Measurements from ENCODE around the gene FAAP20. TPM values are rescaled to one million over a fixed set of nuclear protein-coding genes. Genes with fewer than 3 reads are reported as not detected.

FAAP20 gene
- total RNA-seq, 1 donor = 25.3 TPM

- Histone ChIP-seq H3K4me2 (ENCODE audit: insufficient read depth, low read length) (peak overlapping the region; percentile 36), H3K4me1 (ENCODE audit: insufficient read depth, low read length) (peaks cover 67% of the 10 kb centered on the region)
- peak; percentile 58 for DNase-seq (ENCODE audit: insufficient read length, low spot score, missing footprints)
These were observed 43.2 kb upstream of the FAAP20 start for GRCh38 chr1:2237773-2238172.

DNA sequence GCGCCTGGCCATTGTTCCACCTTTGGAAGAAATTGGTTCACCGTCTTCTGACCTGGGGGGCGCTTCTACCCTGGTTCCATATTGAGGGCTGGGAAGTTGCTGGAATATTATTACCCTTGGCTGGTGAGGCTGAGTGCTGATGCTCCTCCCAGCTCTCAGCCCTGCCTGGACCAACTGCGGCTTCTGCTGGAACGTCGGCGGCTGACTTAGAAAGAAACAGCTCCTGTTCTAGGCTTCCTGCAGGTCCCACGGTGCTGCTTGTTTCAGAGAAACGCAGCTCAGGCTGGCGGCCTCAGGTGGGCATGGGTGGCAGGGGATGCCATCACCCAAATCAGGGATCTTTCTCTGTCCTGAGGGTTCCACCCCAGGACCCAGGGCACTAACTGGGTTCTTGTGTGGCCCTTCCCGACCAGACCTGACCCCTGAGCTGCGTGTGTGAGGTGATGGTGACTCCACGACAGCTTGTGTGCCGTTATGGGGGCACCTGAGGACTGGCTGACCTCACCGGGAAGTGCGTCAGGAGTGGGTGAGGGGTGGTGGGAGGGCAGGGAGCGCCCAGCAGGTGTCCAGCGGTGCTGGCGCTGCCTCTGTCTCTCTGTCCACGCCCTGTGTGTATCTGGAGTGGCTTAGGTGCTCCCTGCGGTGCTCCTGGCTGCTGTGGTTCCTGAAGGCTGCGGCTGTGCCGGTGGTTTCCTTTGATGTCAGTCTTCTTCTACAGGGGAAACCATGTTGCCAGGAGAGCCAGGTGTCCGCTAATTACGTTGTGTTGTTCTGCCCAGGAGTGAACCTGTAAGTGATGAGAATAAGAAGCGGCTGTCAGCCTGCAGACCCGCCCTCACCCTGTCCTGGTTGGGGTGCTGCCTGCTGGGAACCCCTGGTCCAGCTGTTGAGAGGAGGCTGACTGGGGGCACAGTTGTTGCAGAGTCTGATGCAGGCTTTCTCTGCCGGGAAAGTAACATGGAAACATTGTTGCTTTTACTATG, 42.4 kb upstream of the FAAP20 start:
- peaks cover 75% of the 10 kb centered on the region for H3K4me1 ChIP-seq (ENCODE audit: insufficient read depth, low read length)
- no peak for TF ChIP-seq CTCF (IDR thresholded peaks at IDR 0.05; ENCODE audit: extremely low read depth, low read depth, low read length)
- peak overlapping the region; percentile 68 for H3K27ac ChIP-seq (ENCODE audit: low read depth, low read length)

More at GRCh38 chr1:2237773-2238172, 43.2 kb upstream of the FAAP20 start:
- peaks cover 99% of the 10 kb centered on the region for H3K79me2 ChIP-seq (ENCODE audit: insufficient read depth, low read length)
- H3K27ac ChIP-seq (ENCODE audit: low read depth, low read length) = peak overlapping the region; percentile 68
- peak; percentile 37 for TF ChIP-seq CTCF (IDR thresholded peaks at IDR 0.05; ENCODE audit: extremely low read depth, low read depth, low read length)
- H3K9me3 ChIP-seq (ENCODE audit: low read depth, low read length) = no peaks in the 10 kb centered on the region
- H3K4me3 ChIP-seq (ENCODE audit: insufficient read depth, low read length) = no peak overlapping the region
- H3K36me3 ChIP-seq (ENCODE audit: insufficient read depth, low read length) = peaks cover 12% of the 10 kb centered on the region
- H3K27me3 ChIP-seq (ENCODE audit: insufficient read depth, low read length) = no peaks in the 10 kb centered on the region
- peaks cover 94% of the 10 kb centered on the region for H4K20me1 ChIP-seq (ENCODE audit: insufficient read depth, low read length)
- H2AFZ ChIP-seq (ENCODE audit: low read length) = no peak overlapping the region

DNA sequence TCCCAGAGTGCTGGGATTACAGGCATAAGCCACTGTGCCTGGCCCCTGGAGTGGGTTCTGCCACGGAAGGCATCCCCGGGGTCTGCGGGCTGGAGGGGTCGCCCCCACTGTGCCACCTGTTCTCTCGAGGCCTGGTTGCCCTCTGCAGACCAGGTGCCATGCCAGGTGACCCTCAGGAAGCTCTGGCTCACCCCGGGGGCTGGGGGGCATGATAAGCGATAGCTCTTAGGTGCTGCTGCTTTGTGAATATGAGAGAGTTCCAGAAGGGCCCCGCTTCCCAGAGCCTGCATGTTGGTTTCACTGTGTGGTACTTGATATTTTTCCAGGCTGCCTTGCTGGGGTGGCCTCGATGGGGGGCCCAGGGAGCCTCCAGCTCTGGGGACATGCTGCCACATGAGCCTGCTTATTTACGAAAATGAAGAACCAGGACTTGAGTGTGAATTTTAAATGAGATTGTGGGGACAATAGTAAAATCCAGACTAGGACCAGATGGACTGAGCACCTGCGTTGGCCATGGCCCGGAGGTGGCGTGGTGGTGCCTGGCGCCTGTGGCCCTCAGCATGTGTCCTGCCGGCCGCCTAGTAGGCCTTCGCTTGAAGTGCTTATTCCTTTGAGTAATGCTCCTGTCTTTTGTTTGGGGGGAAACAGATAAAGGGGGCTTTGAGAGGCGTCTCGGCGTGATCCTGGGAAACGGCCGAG, 40.9 kb upstream of the FAAP20 start:
- no peak overlapping the region for H3K4me3 ChIP-seq (ENCODE audit: insufficient read depth, low read length)
- H2AFZ ChIP-seq (ENCODE audit: low read length) = no peak overlapping the region
- no peaks in the 10 kb centered on the region for H3K9me3 ChIP-seq (ENCODE audit: low read depth, low read length)
- H3K36me3 ChIP-seq (ENCODE audit: insufficient read depth, low read length) = peaks cover under 1% of the 10 kb centered on the region
- TF ChIP-seq CTCF (IDR thresholded peaks at IDR 0.05; ENCODE audit: extremely low read depth, low read depth, low read length) = no peak
- peaks cover 78% of the 10 kb centered on the region for H3K4me1 ChIP-seq (ENCODE audit: insufficient read depth, low read length)
- H4K20me1 ChIP-seq (ENCODE audit: insufficient read depth, low read length) = peaks cover 96% of the 10 kb centered on the region
- H3K27ac ChIP-seq (ENCODE audit: low read depth, low read length) = peak overlapping the region; percentile 13
- no peak for DNase-seq (ENCODE audit: insufficient read length, low spot score, missing footprints)
- H3K79me2 ChIP-seq (ENCODE audit: insufficient read depth, low read length) = peaks cover 99% of the 10 kb centered on the region
- no peak overlapping the region for H3K4me2 ChIP-seq (ENCODE audit: insufficient read depth, low read length)
- H3K27me3 ChIP-seq (ENCODE audit: insufficient read depth, low read length) = no peaks in the 10 kb centered on the region

More for the DNA sequence above, 42.4 kb upstream of the FAAP20 start:
- H3K4me2 ChIP-seq (ENCODE audit: insufficient read depth, low read length) = peak overlapping the region; percentile 36
- DNase-seq (ENCODE audit: insufficient read length, low spot score, missing footprints) = peak; percentile 76
- peaks cover 99% of the 10 kb centered on the region for H3K79me2 ChIP-seq (ENCODE audit: insufficient read depth, low read length)
- no peak overlapping the region for H3K4me3 ChIP-seq (ENCODE audit: insufficient read depth, low read length)
- H3K27me3 ChIP-seq (ENCODE audit: insufficient read depth, low read length) = no peaks in the 10 kb centered on the region
- no peaks in the 10 kb centered on the region for H3K9me3 ChIP-seq (ENCODE audit: low read depth, low read length)
- H4K20me1 ChIP-seq (ENCODE audit: insufficient read depth, low read length) = peaks cover 94% of the 10 kb centered on the region
- peaks cover 9% of the 10 kb centered on the region for H3K36me3 ChIP-seq (ENCODE audit: insufficient read depth, low read length)
- no peak overlapping the region for H2AFZ ChIP-seq (ENCODE audit: low read length)

DNA sequence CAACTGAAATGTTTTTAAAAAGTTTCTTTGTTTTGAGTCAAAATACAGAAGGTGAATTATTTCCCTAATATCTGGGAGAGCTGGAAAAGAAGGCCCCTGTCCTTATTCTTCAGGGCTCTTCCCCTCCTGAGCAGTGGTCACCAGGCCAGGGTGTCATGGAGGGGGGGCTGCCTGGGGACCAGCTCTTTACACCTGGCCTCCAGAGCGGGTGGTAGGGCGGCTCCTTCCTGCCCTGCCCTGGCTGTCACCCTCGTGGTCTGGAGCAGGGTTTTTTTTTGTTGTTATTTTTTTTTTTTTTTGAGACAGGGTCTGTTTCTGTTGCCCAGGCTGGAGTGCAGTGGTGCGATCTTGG, 40.2 kb upstream of the FAAP20 start:
- no peak for DNase-seq (ENCODE audit: insufficient read length, low spot score, missing footprints)
- Histone ChIP-seq H3K4me2 (ENCODE audit: insufficient read depth, low read length) (peak overlapping the region; percentile 85), H3K4me1 (ENCODE audit: insufficient read depth, low read length) (peaks cover 71% of the 10 kb centered on the region), H3K27ac (ENCODE audit: low read depth, low read length) (peak overlapping the region; percentile 69), H3K27me3 (ENCODE audit: insufficient read depth, low read length) (no peaks in the 10 kb centered on the region), H3K4me3 (ENCODE audit: insufficient read depth, low read length) (peak overlapping the region; percentile 88), H2AFZ (ENCODE audit: low read length) (no peak overlapping the region), H3K79me2 (ENCODE audit: insufficient read depth, low read length) (peaks cover 99% of the 10 kb centered on the region), H3K36me3 (ENCODE audit: insufficient read depth, low read length) (no peaks in the 10 kb centered on the region), H3K9me3 (ENCODE audit: low read depth, low read length) (no peaks in the 10 kb centered on the region), H4K20me1 (ENCODE audit: insufficient read depth, low read length) (peaks cover 96% of the 10 kb centered on the region)
- TF ChIP-seq CTCF (IDR thresholded peaks at IDR 0.05; ENCODE audit: extremely low read depth, low read depth, low read length) = no peak

Measured in osteoblast (primary cell).